ENCODE data around the gene ELMO3.

The ELMO3 gene

GRCh38 chr16:67163999-67164558, 34.9 kb upstream of the ELMO3 start:
- no peak for DNase-seq

- no peak for DNase-seq
Measured at GRCh38 chr16:67164599-67165061, 34.3 kb upstream of the ELMO3 start, which contains the start of gene HSF4. HSF4 (plus strand) TSS chr16:67164745; CDS start chr16:67164812, 67 bp downstream.

GRCh38 chr16:67165121-67166078, 33.5 kb upstream of the ELMO3 start:
- DNase-seq = no peak

- DNase-seq = no peak
Measured at GRCh38 chr16:67166110-67166547, 32.8 kb upstream of the ELMO3 start.

- no peak for DNase-seq
Measured at GRCh38 chr16:67166598-67167168, 32.2 kb upstream of the ELMO3 start.

- DNase-seq = no peak
Measured at GRCh38 chr16:67167588-67167987, 31.3 kb upstream of the ELMO3 start.

GRCh38 chr16:67169011-67169451, 29.9 kb upstream of the ELMO3 start:
- no peak for DNase-seq

- DNase-seq = no peak
Measured at GRCh38 chr16:67169642-67170167, 29.2 kb upstream of the ELMO3 start.

GRCh38 chr16:67170168-67170948, 28.6 kb upstream of the ELMO3 start, which contains the start of gene NOL3:
NOL3 (plus strand) TSS chr16:67170538.
- peak; percentile 79 for DNase-seq

- DNase-seq = no peak
Measured at GRCh38 chr16:67170949-67171649, 27.8 kb upstream of the ELMO3 start.

GRCh38 chr16:67173323-67173722, 25.6 kb upstream of the ELMO3 start:
- DNase-seq = no peak

- peak; percentile 65 for DNase-seq
Measured at GRCh38 chr16:67173808-67174705, 24.9 kb upstream of the ELMO3 start.

GRCh38 chr16:67174706-67175231, 24.2 kb upstream of the ELMO3 start:
- DNase-seq = no peak

- DNase-seq = no peak
Measured at GRCh38 chr16:67176662-67177061, 22.3 kb upstream of the ELMO3 start.

GRCh38 chr16:67177743-67178699, 20.9 kb upstream of the ELMO3 start:
- DNase-seq = no peak

- no peak for DNase-seq
Measured at GRCh38 chr16:67179421-67180080, 19.4 kb upstream of the ELMO3 start.

- DNase-seq = no peak
Measured at GRCh38 chr16:67180166-67180565, 18.8 kb upstream of the ELMO3 start.

- DNase-seq = no peak
Measured at GRCh38 chr16:67181346-67181745, 17.6 kb upstream of the ELMO3 start.

- no peak for DNase-seq
Measured at GRCh38 chr16:67182288-67182687, 16.6 kb upstream of the ELMO3 start.

Data from NCI-H2227 treated with DMSO at 0.1 percent for 48 hours (cell line).